Measurements from ENCODE around the gene GRHL1.
"Not testable (repeated sequence)": the region's sequence is repeated elsewhere in the genome, so short reads cannot be mapped to it uniquely, and the experiment has no call there.

The GRHL1 gene

DNA sequence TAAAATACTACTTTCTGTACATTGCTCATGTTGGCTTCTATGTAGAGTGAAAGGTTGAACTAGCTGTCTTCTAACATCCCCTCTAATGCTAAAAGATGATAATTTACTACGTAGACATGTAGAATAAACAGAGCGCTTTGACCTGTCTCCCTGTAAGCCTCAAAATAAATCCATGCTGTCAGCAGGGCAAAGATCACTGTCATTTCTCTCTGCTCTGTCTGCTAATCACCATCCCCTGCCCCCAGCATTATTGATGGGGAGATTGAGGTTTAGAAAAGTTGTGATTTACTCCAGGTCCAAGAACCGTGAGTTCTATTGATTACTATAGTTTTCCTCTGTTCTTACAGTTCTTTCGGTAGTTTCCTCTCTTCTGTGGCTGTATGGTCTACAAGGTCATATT lies 39.0 kb upstream of the GRHL1 start:
- TF ChIP-seq, protein P1, sequence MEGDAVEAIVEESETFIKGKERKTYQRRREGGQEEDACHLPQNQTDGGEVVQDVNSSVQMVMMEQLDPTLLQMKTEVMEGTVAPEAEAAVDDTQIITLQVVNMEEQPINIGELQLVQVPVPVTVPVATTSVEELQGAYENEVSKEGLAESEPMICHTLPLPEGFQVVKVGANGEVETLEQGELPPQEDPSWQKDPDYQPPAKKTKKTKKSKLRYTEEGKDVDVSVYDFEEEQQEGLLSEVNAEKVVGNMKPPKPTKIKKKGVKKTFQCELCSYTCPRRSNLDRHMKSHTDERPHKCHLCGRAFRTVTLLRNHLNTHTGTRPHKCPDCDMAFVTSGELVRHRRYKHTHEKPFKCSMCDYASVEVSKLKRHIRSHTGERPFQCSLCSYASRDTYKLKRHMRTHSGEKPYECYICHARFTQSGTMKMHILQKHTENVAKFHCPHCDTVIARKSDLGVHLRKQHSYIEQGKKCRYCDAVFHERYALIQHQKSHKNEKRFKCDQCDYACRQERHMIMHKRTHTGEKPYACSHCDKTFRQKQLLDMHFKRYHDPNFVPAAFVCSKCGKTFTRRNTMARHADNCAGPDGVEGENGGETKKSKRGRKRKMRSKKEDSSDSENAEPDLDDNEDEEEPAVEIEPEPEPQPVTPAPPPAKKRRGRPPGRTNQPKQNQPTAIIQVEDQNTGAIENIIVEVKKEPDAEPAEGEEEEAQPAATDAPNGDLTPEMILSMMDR (IDR thresholded peaks at IDR 0.05; ENCODE audit: insufficient read depth, low read length, missing control alignments) = no peak
- DNase-seq (ENCODE audit: low read depth, low spot score) = no peak
- POLR2A ChIA-PET = no interaction called here
- H3K4me3 ChIP-seq (ENCODE audit: low read depth, low read length) = no peak overlapping the region
- CTCF ChIA-PET = interaction anchor here (1.1 to 1.4 kb wide), 2 partner anchors 12 to 72 kb away, joined by 3 read pairs; no protein-coding TSS in a partner anchor

- TF ChIP-seq, protein P1 (IDR thresholded peaks at IDR 0.05; ENCODE audit: insufficient read depth, low read length, missing control alignments) = peak; percentile 13
- H3K4me3 ChIP-seq (ENCODE audit: low read depth, low read length) = no peak overlapping the region
- no peak for DNase-seq (ENCODE audit: low read depth, low spot score)
- ChIA-PET CTCF (interaction anchor here (0.7 to 1.6 kb wide), 4 partner anchors 14 to 132 kb away, joined by 3 to 9 read pairs (median 4); no protein-coding TSS in a partner anchor), POLR2A (no interaction called here)
Measured at GRCh38 chr2:9914384-9915065, 37.0 kb upstream of the GRHL1 start.

DNA sequence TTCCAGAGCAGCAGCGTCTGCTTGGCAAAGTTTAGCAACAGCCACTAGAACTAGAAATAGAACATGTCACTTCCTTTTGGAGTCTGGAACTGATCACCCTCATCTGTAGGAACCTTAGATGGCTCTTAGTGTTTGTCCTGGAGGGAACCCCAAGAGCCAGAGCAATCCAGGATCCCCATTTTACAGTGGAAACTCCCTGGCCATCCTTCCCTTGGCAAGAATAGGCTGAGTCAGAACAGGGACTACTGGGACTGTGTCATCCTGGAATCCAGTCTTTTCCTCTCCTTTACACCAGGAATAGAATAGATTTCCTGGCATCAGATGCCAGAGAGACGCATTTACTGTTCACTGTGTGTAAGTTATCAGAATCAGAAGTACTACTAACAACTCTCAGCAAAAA lies 33.2 kb upstream of the GRHL1 start:
- no peak for DNase-seq (ENCODE audit: low read depth, low spot score)
- H3K4me3 ChIP-seq (ENCODE audit: low read depth, low read length) = no peak overlapping the region
- TF ChIP-seq, protein P1 (IDR thresholded peaks at IDR 0.05; ENCODE audit: insufficient read depth, low read length, missing control alignments) = no peak
- POLR2A ChIA-PET = no interaction called here
- CTCF ChIA-PET = interaction anchor here (1.2 kb wide), 1 partner anchor 105 kb away, joined by 3 read pairs; no protein-coding TSS in a partner anchor

DNA sequence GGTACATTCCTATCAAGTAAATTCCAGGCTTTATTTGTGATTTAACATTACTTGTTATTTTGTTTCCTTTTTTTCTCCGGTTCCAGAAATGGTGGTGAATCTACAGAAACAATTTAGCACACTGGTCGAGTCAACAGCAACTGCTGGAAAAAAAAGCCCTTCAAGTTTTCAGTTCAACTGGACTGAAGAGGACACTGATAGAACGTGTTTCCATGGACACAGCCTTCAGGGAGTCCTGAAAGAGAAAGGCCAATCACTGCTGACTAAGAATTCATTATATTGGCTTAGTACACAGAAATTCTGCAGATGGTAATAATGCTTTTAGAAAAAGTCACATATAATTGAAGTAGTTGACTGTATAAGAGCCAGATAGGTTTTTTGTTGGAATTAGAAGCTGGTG lies 32.0 kb upstream of the GRHL1 start:
- no peak for DNase-seq (ENCODE audit: low read depth, low spot score)
- ChIA-PET POLR2A (no interaction called here), CTCF (no interaction called here)
- TF ChIP-seq, protein P1 (IDR thresholded peaks at IDR 0.05; ENCODE audit: insufficient read depth, low read length, missing control alignments) = no peak
- no peak overlapping the region for H3K4me3 ChIP-seq (ENCODE audit: low read depth, low read length)

GRCh38 chr2:9927020-9927419 lies 24.5 kb upstream of the GRHL1 start:
- CTCF ChIA-PET; H3K4me3 ChIP-seq (ENCODE audit: low read depth, low read length); DNase-seq (ENCODE audit: low read depth, low spot score); POLR2A ChIA-PET: not testable (repeated sequence)

- ChIA-PET POLR2A (no interaction called here), CTCF (no interaction called here)
- TF ChIP-seq, protein P1 (IDR thresholded peaks at IDR 0.05; ENCODE audit: insufficient read depth, low read length, missing control alignments) = no peak
- DNase-seq (ENCODE audit: low read depth, low spot score) = no peak
- no peak overlapping the region for H3K4me3 ChIP-seq (ENCODE audit: low read depth, low read length)
Measured at GRCh38 chr2:9937258-9937657, 14.2 kb upstream of the GRHL1 start.

GRCh38 chr2:9937968-9938367 lies 13.5 kb upstream of the GRHL1 start:
- TF ChIP-seq, protein P1 (IDR thresholded peaks at IDR 0.05; ENCODE audit: insufficient read depth, low read length, missing control alignments) = no peak
- POLR2A ChIA-PET = no interaction called here
- no peak overlapping the region for H3K4me3 ChIP-seq (ENCODE audit: low read depth, low read length)
- CTCF ChIA-PET = interaction anchor here (0.9 kb wide), 1 partner anchor 9 kb away, joined by 3 read pairs; no protein-coding TSS in a partner anchor
- DNase-seq (ENCODE audit: low read depth, low spot score) = no peak
